Stomach (tissue), 9 donors: ENCODE measurements around the gene CLUH. TPM values are rescaled to one million over a fixed set of nuclear protein-coding genes. Genes with fewer than 3 reads are reported as not detected.

ENCODE experiments used
- DNase-seq, 2 donors: peaks; one replicate each; pipeline versions ENCODE4 v3.0.0 to v3.0.0-alpha.2; 2013 to 2019
- H3K27ac ChIP-seq, 5 donors: fragments of 200-600 bp in 4 of 5; sonication (generic) in 4 of 5; one replicate each; pipeline ENCODE4 v1.5.1; 2013 to 2019; ENCODE audit warnings: mild to moderate bottlenecking in 1 of 5, moderate library complexity in 1 of 5
- H3K27me3 ChIP-seq, 3 donors: fragments of 200-600 bp; sonication (generic); one replicate each; pipeline ENCODE4 v1.5.1; 2017 to 2019; ENCODE audit warnings: mixed run types in 1 of 3
- H3K36me3 ChIP-seq, 4 donors: fragments of 200-600 bp; sonication (generic); 1 replicate in 3 of 4; 2 replicates in 1 of 4; pipeline ENCODE4 v1.5.1; 2016 to 2019
- H3K4me1 ChIP-seq, 4 donors: fragments of 200-600 bp; sonication (generic); one replicate each; pipeline ENCODE4 v1.5.1; 2016 to 2019
- H3K4me3 ChIP-seq, 4 donors: fragments of 200-600 bp; sonication (generic) in 3 of 4; one replicate each; pipeline ENCODE4 v1.5.1; 2016 to 2019; ENCODE audit warnings: mild to moderate bottlenecking in 1 of 4
- H3K9me3 ChIP-seq, 4 donors: fragments of 200-600 bp; sonication (generic); one replicate each; pipeline ENCODE4 v1.5.1; 2016 to 2019
- EP300 ChIP-seq: sonication (generic); formaldehyde crosslinking; IDR thresholded peaks from one replicate; pipeline ENCODE4 v1.6.1; 2017; ENCODE audit warnings: antibody characterized with exemption
- POLR2A ChIP-seq, 4 donors: fragments of 450-650 bp; IDR thresholded peaks; one replicate each; pipeline ENCODE4 v1.6.1; 2016; ENCODE audit warnings: antibody characterized with exemption in 4 of 4, control low read depth in 2 of 4, mild to moderate bottlenecking in 1 of 4, moderate library complexity in 1 of 4
- POLR2AphosphoS5 ChIP-seq, 3 donors: sonication (generic); formaldehyde crosslinking; IDR thresholded peaks; one replicate each; pipeline ENCODE4 v1.6.1; 2016; ENCODE audit warnings: antibody characterized with exemption in 3 of 3
- WGBS, 5 donors: extraction: QIAGEN DNeasy Blood & Tissue Kit in 3 of 5; methylation state at CpG; one replicate each; pipeline versions ENCODE4 v1.1.5 to v1.1.7; 2013 to 2018; 5-methylcytosine and 5-hydroxymethylcytosine counted together
- intact Hi-C: fragments of 100-400 bp; cut with DNase I; formaldehyde crosslinking; loops from one replicate; pipeline ENCODE4 v1.15.1; 2023; ENCODE audit warnings: low total_unique reads
- polyA plus RNA-seq, 3 donors: library from polyadenylated mRNA; stranded (reverse); fragments of 200-250 nt; gene quantifications; one replicate each; pipeline ENCODE4 v1.2.3, GENCODE V29; 2013
- total RNA-seq, 5 donors: library from RNA; depleted of rRNA; stranded (reverse); fragments of >200 nt; gene quantifications; one replicate each; pipeline versions ENCODE4 v1.1.0 to v1.2.3, GENCODE V29; 2014 to 2016
- TF ChIP-seq, protein P1 (sequence below), 7 experiments: fragments of 450-650 bp in 4 of 7; fragments of 200-600 bp in 3 of 7; sonication (generic) in 3 of 7; IDR thresholded peaks; one replicate each; pipeline ENCODE4 v1.5.1; 2016 to 2019; ENCODE audit warnings: antibody characterized with exemption in 7 of 7, control low read depth in 2 of 7, mild to moderate bottlenecking in 1 of 7
- donor health status: healthy with polysubstance abuse.
- donor health status: Bipolar disorder and iron deficiency.
- donor health status: healthy.

CLUH gene
- total and polyA plus RNA-seq, 8 donors = 17.6 to 417 (median 45.6) TPM

GRCh38 chr17:2708585-2709182 is 2.9 kb downstream of the CLUH start:
- intact Hi-C loops = no loop called here

GRCh38 chr17:2707721-2708584 is 3.6 kb downstream of the CLUH start:
- no peak for TF ChIP-seq POLR2A (IDR thresholded peaks at IDR 0.05)
- TF ChIP-seq, protein P1, sequence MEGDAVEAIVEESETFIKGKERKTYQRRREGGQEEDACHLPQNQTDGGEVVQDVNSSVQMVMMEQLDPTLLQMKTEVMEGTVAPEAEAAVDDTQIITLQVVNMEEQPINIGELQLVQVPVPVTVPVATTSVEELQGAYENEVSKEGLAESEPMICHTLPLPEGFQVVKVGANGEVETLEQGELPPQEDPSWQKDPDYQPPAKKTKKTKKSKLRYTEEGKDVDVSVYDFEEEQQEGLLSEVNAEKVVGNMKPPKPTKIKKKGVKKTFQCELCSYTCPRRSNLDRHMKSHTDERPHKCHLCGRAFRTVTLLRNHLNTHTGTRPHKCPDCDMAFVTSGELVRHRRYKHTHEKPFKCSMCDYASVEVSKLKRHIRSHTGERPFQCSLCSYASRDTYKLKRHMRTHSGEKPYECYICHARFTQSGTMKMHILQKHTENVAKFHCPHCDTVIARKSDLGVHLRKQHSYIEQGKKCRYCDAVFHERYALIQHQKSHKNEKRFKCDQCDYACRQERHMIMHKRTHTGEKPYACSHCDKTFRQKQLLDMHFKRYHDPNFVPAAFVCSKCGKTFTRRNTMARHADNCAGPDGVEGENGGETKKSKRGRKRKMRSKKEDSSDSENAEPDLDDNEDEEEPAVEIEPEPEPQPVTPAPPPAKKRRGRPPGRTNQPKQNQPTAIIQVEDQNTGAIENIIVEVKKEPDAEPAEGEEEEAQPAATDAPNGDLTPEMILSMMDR (IDR thresholded peaks at IDR 0.05) = peak in 4 of 7 experiments; percentile 22 to 42 (median 28)
- H3K4me3 ChIP-seq = peak overlapping the region in 3 of 4 donors; percentile 7 to 94 (median 18)
- H3K36me3 ChIP-seq = peaks cover 9 to 18% (median 18%) of the 10 kb centered on the region in 4 donors
- WGBS, 5 donors = 28 to 54% (median 41%) methylated on average over 7 to 13 of the region's 13 CpGs
- H3K4me1 ChIP-seq = peaks cover 53 to 74% (median 68%) of the 10 kb centered on the region in 4 donors
- H3K9me3 ChIP-seq = no peaks in the 10 kb centered on the region
- DNase-seq = peak; percentile 60 to 62
- intact Hi-C loops = no loop called here
- no peaks in the 10 kb centered on the region for H3K27me3 ChIP-seq
- H3K27ac ChIP-seq = peak overlapping the region; percentile 85 to 91 (median 87)

More at GRCh38 chr17:2708585-2709182, 2.9 kb downstream of the CLUH start:
- peaks cover 2 to 11% (median 10%) of the 10 kb centered on the region in 4 donors for H3K36me3 ChIP-seq
- H3K27ac ChIP-seq = peak overlapping the region; percentile 85 to 91 (median 87)
- no peaks in the 10 kb centered on the region for H3K27me3 ChIP-seq
- H3K9me3 ChIP-seq = no peaks in the 10 kb centered on the region
- DNase-seq = no peak
- 35 to 60% (median 44%) methylated on average over 17 to 21 of the region's 21 CpGs for WGBS, 5 donors
- peaks cover 53 to 80% (median 69%) of the 10 kb centered on the region in 4 donors for H3K4me1 ChIP-seq
- H3K4me3 ChIP-seq = peak overlapping the region; percentile 17 to 94 (median 48)
- no peak for TF ChIP-seq POLR2A (IDR thresholded peaks at IDR 0.05)
- TF ChIP-seq, protein P1 (IDR thresholded peaks at IDR 0.05) = no peak
- no peak for TF ChIP-seq EP300
- TF ChIP-seq POLR2AphosphoS5 (IDR thresholded peaks at IDR 0.05) = no peak

DNA sequence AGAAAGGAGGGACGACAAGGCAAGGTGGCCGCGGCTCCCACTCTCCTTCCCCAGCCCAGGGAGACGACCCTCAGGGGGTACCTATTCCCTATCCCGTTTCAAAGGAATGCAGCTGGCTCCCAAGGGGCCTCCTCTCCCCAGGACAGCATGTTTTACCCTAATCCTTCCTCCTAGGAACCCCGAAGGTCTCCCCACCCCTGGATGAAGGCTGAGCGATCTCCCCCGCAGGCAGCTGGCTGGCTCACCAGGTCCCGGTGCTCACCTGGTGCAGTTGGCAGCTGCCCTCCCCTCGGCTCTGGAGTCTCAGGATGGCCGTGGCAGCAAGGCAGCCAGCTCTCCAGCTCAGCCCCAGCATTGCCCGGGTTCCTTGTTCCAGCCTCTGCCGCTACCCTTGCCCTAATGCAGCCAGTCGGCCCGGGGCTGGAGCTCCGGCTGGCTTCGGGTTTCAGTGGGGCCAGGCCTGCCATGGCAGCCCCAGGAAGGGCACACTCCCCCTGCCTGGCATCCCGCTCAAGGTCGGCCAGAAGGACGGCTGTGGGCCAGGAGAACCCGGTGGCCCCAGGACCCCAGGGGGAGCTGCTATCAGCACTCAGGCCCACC is 4.6 kb downstream of the CLUH start:
- Histone ChIP-seq H3K9me3 (no peaks in the 10 kb centered on the region), H3K27ac (peak overlapping the region in 4 of 5 donors; percentile 85 to 91 (median 86)), H3K36me3 (peaks cover 17 to 27% (median 27%) of the 10 kb centered on the region in 4 donors), H3K4me3 (peak overlapping the region in 1 of 4 donors; percentile 94), H3K27me3 (no peaks in the 10 kb centered on the region), H3K4me1 (peaks cover 45 to 65% (median 59%) of the 10 kb centered on the region in 4 donors)
- intact Hi-C loops = no loop called here
- WGBS, 5 donors = 51 to 82% (median 60%) methylated on average over 18 to 21 of the region's 21 CpGs
- TF ChIP-seq, protein P1 (IDR thresholded peaks at IDR 0.05) = no peak
- TF ChIP-seq POLR2AphosphoS5 (IDR thresholded peaks at IDR 0.05) (no peak), POLR2A (IDR thresholded peaks at IDR 0.05) (no peak), EP300 (no peak)
- no peak for DNase-seq
